Dendritic cell treated with granulocyte-macrophage colony-stimulating factor and Interleukin-4, amounts not matched to agents 40 ng/mL and 50 ng/mL, for 4 days (primary cell): Measurements from ENCODE around the gene CCDC85C.

Source experiments
- H3K27ac Mint-ChIP-seq: one replicate; pipeline ENCODE4 v1.8.0; 2022; ENCODE audit warnings: mild to moderate bottlenecking, mixed read lengths
- H3K27me3 Mint-ChIP-seq: one replicate; pipeline ENCODE4 v1.8.0; 2022; ENCODE audit warnings: mild to moderate bottlenecking, mixed read lengths
- H3K36me3 Mint-ChIP-seq: one replicate; pipeline ENCODE4 v1.8.0; 2022; ENCODE audit warnings: low read depth, mixed read lengths
- H3K4me1 Mint-ChIP-seq: one replicate; pipeline ENCODE4 v1.8.0; 2022; ENCODE audit warnings: low read depth, mixed read lengths
- H3K4me3 Mint-ChIP-seq: one replicate; pipeline ENCODE4 v1.8.0; 2022; ENCODE audit warnings: mild to moderate bottlenecking, moderate library complexity, mixed read lengths
- H3K9me3 Mint-ChIP-seq: one replicate; pipeline ENCODE4 v1.8.0; 2022; ENCODE audit warnings: mixed read lengths
- intact Hi-C: fragments of 100-400 bp; cut with micrococcal nuclease; formaldehyde crosslinking; loops from one replicate; pipeline ENCODE4 v1.15.0; 2022

The CCDC85C gene

GRCh38 chr14:99593971-99594841 lies 9.8 kb downstream of the CCDC85C start:
- intact Hi-C loops, result no loop called here
- H3K27ac Mint-ChIP-seq, result no peak overlapping the region
- peaks cover 5% of the 10 kb centered on the region for H3K27me3 Mint-ChIP-seq
- no peaks in the 10 kb centered on the region for H3K9me3 Mint-ChIP-seq
- no peaks in the 10 kb centered on the region for H3K36me3 Mint-ChIP-seq
- no peak overlapping the region for H3K4me3 Mint-ChIP-seq
- H3K4me1 Mint-ChIP-seq, result no peaks in the 10 kb centered on the region

DNA sequence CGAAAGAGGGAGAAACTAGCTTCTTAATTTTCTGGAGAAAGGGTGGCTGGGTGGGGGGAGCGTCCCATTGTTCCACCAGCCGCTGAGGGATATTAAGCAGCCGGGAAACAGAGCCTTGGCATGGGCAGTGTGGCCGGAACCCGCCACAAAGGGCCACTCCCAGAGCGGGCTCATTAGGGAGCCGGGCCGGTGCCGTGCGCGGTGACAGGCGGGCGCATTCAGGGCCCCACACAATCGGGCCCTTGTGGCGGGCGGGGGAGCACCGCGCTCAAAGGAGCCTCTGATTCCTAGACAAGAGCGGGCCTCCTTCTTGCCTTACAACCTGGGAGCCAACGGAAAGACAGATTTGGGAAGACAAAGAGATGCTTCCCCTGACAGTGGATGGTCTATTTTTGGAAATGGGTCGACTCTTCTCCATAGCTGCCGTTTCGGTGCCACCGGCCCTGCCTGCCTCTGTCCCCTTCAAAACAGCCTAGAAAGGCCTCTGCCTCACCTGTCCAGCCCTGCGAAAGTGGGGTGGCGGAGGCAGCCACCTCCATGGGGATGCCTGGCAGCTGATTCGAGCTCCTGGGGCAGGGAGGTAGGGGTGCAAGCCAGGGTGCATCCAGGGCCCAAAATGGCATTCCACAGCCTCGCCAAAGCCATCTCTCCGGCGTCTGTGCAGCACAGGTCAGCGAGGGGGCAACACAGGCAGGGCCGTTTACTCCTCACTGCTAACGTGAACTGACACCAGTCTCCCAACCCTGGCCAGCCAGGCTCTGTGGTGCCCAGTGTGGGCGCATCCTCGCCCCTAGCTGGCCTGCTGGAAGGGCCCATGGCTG lies 10.9 kb downstream of the CCDC85C start:
- no peaks in the 10 kb centered on the region for H3K4me1 Mint-ChIP-seq
- H3K27ac Mint-ChIP-seq, result no peak overlapping the region
- intact Hi-C loops, result no loop called here
- no peaks in the 10 kb centered on the region for H3K9me3 Mint-ChIP-seq
- no peaks in the 10 kb centered on the region for H3K36me3 Mint-ChIP-seq
- no peak overlapping the region for H3K4me3 Mint-ChIP-seq
- no peaks in the 10 kb centered on the region for H3K27me3 Mint-ChIP-seq

DNA sequence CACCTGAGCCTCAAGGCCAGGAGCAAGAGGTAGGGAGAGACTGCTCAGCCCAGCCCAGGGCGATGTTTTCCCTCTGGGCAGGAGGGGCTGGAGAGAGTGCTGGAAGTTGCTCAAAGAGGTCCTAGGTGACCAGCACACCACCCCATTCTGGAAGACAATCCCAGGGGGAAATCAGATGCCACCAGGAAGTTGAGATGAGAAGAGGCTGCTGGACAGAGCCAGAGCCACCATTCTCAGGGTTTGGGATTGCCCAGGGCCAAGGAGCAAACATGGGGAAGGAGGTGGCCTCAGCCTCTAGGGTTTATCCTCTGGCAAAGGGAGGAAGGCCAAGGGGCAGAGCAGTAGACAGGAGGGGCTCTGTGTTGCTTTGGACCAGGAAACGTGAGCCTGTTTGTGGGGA lies 11.6 kb downstream of the CCDC85C start:
- no peaks in the 10 kb centered on the region for H3K9me3 Mint-ChIP-seq
- H3K36me3 Mint-ChIP-seq, result no peaks in the 10 kb centered on the region
- H3K4me1 Mint-ChIP-seq, result no peaks in the 10 kb centered on the region
- H3K4me3 Mint-ChIP-seq, result no peak overlapping the region
- intact Hi-C loops, result no loop called here
- no peak overlapping the region for H3K27ac Mint-ChIP-seq
- H3K27me3 Mint-ChIP-seq, result no peaks in the 10 kb centered on the region

- no peaks in the 10 kb centered on the region for H3K4me1 Mint-ChIP-seq
- intact Hi-C loops, result no loop called here
- H3K27me3 Mint-ChIP-seq, result no peaks in the 10 kb centered on the region
- no peak overlapping the region for H3K27ac Mint-ChIP-seq
- no peak overlapping the region for H3K4me3 Mint-ChIP-seq
- no peaks in the 10 kb centered on the region for H3K36me3 Mint-ChIP-seq
- H3K9me3 Mint-ChIP-seq, result no peaks in the 10 kb centered on the region
These were observed 13.1 kb downstream of the CCDC85C start for GRCh38 chr14:99590746-99591555.

DNA sequence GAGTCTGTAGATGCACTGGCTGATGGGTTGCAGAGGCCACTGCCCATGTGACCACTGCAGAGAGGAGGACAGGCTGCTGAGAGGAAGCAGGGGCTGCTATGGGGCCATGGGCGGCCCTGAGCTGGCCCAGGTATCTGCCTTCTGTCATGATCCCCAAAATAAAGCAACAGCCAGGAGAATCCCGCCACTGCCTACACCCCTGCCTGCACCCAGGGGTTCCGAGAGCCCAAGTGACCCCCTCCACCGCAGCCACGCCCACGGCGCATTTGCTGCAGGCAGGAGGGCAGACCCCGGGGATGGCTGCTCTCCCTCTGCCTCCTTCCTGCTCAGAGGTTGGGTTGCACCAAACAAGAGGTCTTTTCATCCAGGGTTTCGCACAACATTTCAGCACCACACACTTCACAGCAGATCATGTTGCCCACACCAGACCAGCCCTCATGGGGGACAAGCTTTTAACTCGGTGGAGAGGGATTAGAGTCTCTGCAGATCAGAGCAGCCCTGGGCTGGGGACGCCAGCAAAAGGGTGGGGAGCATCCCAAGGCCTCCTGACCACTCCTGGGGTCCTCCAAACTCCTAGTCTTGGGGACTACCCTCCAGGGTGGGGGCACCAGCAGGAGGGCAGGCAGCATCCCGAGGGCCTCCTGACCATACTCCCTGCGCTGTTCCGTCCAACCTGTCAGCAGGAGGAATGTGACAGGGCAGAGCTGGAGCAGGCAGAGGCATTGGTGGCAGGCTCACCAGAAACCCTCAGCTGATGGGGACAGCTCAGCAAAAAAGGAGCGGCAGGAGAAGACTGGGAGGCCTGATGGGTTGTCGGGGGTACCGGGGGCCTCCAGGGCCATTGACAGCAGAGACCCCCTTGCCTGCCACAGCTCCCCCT lies 14.1 kb downstream of the CCDC85C start:
- Mint-ChIP-seq H3K36me3 (no peaks in the 10 kb centered on the region), H3K27ac (no peak overlapping the region), H3K9me3 (no peaks in the 10 kb centered on the region), H3K4me1 (no peaks in the 10 kb centered on the region), H3K4me3 (no peak overlapping the region), H3K27me3 (no peaks in the 10 kb centered on the region)
- intact Hi-C loops, result no loop called here

DNA sequence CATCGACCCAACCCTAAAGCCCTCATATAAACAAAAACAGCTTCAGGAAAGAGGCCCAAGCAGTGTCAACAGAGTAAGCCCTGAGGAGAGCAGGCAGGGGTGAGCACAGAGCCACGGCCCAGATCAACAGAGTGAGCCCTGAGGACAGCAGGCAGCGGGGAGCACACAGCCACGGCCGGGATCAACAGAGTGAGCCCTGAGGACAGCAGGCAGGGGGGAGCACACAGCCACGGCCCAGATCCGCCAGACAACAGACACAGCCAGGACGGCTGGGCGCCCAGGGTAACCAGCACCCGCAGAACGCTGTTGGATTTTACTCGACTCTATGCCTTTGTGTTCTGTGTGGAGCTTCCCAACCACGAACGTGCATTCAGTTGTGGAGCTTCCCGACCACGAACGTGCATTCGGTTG lies 15.0 kb downstream of the CCDC85C start:
- intact Hi-C loops, result no loop called here
- H3K27ac Mint-ChIP-seq, result no peak overlapping the region
- H3K27me3 Mint-ChIP-seq, result no peaks in the 10 kb centered on the region
- H3K9me3 Mint-ChIP-seq, result no peaks in the 10 kb centered on the region
- H3K4me3 Mint-ChIP-seq, result no peak overlapping the region
- no peaks in the 10 kb centered on the region for H3K36me3 Mint-ChIP-seq
- no peaks in the 10 kb centered on the region for H3K4me1 Mint-ChIP-seq

GRCh38 chr14:99587460-99588278 lies 16.3 kb downstream of the CCDC85C start:
- Mint-ChIP-seq H3K9me3 (no peaks in the 10 kb centered on the region), H3K36me3 (no peaks in the 10 kb centered on the region)

DNA sequence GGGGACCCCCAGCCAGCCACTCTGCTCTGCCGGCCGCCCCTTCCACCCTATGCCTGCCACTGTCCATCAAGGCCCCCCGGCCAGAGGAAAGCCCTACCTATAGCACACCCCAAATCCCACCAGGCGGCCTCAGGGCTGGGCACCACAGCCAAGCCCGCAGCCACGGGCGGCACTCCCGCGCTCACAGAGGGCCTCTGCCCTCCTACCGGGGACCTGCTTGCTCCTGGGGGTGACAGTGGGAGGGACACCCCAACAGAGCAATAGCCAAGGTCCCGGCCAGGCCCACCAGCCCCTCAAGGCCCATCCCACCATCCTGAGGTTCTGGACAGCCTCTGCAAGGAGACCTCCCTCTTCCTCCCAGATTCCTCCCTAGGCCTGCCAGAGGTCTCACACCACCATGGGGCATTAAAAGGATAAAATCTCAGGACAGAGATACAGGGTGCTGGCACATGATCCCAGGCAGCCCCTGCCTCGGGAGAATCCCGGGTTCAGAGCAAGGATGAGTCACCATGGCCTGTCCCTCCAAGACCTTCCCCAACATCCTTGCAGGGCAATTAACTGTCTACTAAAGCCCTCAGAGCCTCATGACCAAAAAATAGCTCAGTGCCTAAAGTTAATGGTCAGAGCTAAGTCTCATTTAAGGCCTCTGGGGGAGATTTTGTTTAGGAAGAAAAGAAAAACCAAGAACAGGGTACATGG lies 17.1 kb downstream of the CCDC85C start:
- H3K4me1 Mint-ChIP-seq, result no peaks in the 10 kb centered on the region
- H3K27me3 Mint-ChIP-seq, result no peaks in the 10 kb centered on the region
- no peak overlapping the region for H3K4me3 Mint-ChIP-seq
- no peak overlapping the region for H3K27ac Mint-ChIP-seq
- H3K9me3 Mint-ChIP-seq, result no peaks in the 10 kb centered on the region
- intact Hi-C loops, result no loop called here
- no peaks in the 10 kb centered on the region for H3K36me3 Mint-ChIP-seq

More at GRCh38 chr14:99587460-99588278, 16.3 kb downstream of the CCDC85C start:
- Mint-ChIP-seq H3K4me3 (no peak overlapping the region), H3K27me3 (no peaks in the 10 kb centered on the region), H3K4me1 (no peaks in the 10 kb centered on the region), H3K27ac (no peak overlapping the region)
- intact Hi-C loops, result no loop called here

GRCh38 chr14:99586054-99586760 lies 17.8 kb downstream of the CCDC85C start:
- Mint-ChIP-seq H3K4me3 (no peak overlapping the region), H3K4me1 (no peaks in the 10 kb centered on the region), H3K36me3 (no peaks in the 10 kb centered on the region), H3K27ac (no peak overlapping the region), H3K9me3 (no peaks in the 10 kb centered on the region), H3K27me3 (no peaks in the 10 kb centered on the region)
- intact Hi-C loops, result no loop called here

DNA sequence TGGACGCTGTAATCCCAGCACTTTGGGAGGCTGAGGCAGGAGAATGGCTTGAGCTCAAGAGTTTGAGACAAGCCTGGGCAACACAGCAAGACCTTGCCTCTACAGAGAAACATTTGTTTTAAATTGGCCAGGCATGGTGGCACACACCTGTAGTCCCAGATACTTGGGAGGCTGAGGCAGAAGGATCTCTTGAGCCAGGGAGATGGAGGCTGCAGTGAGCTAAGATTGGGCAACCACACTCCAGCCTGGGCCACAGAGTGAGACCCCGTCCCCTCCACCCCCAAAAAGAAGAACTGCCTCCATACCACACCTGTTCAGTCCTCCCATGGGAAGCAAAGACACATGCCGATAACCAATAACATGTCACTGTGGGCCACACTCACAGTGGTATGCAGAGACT lies 19.2 kb downstream of the CCDC85C start:
- intact Hi-C loops, result no loop called here
- Mint-ChIP-seq H3K9me3 (no peaks in the 10 kb centered on the region), H3K4me1 (no peaks in the 10 kb centered on the region), H3K4me3 (no peak overlapping the region), H3K27me3 (no peaks in the 10 kb centered on the region), H3K27ac (no peak overlapping the region), H3K36me3 (no peaks in the 10 kb centered on the region)

DNA sequence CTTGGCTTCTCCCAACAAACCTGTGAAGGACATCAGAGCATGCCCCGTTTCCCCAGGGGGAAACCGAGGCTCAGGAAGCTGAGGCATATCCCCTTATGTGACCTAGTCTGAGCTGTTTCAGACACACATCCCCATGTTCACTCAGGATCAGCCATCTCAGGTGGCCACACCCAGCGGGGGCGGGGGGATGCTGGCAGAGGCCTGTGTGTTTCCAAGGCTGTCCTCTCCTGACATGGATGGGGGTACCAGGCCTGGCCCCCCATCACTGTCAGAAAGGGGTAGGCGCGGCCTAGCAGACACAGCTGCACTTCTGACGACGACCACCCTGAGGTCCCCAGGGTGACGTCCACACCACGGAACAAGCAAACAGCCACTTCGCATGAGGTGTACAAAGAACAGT lies 22.1 kb downstream of the CCDC85C start:
- H3K27ac Mint-ChIP-seq, result no peak overlapping the region
- no peaks in the 10 kb centered on the region for H3K27me3 Mint-ChIP-seq
- H3K36me3 Mint-ChIP-seq, result no peaks in the 10 kb centered on the region
- no peaks in the 10 kb centered on the region for H3K9me3 Mint-ChIP-seq
- H3K4me1 Mint-ChIP-seq, result no peaks in the 10 kb centered on the region
- intact Hi-C loops, result no loop called here
- no peak overlapping the region for H3K4me3 Mint-ChIP-seq

DNA sequence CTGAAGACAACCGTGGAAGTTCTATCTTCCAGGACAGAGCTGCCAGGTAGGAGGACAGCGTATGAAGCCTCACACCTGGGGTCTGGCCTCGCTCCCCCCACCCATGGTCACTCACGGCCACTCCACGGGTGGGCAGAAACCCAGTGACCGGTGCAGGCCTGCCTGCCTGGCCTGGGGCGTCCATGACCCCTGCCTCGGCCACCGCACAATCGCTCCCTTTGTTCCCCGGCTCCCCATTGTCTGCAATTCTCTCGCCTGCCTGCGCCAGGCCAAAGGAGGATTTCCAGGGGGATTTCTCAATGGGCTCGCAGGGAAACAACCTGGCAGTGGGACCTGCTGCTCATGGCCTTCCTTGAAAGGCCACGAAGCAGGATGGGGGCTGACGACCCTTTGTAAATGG lies 22.6 kb downstream of the CCDC85C start:
- intact Hi-C loops, result no loop called here
- Mint-ChIP-seq H3K4me1 (no peaks in the 10 kb centered on the region), H3K27ac (no peak overlapping the region), H3K4me3 (no peak overlapping the region), H3K27me3 (no peaks in the 10 kb centered on the region), H3K36me3 (no peaks in the 10 kb centered on the region), H3K9me3 (no peaks in the 10 kb centered on the region)
